NCI-H82 treated with DMSO at 0.1 percent for 48 hours (cell line): ENCODE results near the gene OR52M1.

Experiments
- DNase-seq: peaks from one replicate; lab custom pipeline; 2025; ENCODE audit not compliant: unreplicated experiment; lab: John Stamatoyannopoulos, UW

OR52M1 gene

GRCh38 chr11:4565371-4565770 is 20.4 kb downstream of the OR52M1 start:
- no peak for DNase-seq

DNA sequence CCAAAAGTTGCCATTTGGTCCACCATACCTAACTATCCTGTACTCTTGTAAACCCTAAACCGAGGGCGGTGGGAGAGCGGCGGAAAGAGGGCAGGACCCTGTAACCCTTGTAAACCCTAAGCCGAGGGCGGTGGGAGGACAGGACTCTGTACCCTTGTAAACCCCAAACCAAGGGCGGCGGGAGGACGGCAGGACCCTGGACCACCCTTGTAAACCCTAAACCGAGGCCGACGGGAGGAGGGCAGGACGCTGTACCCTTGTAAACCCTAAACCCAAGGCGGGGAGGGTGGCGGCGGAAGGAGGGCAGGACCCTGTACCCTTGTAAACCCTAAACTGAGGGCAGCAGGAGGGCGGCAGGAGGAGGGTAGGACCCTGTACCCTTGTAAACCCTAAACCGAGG is 24.1 kb downstream of the OR52M1 start:
- no peak for DNase-seq

DNA sequence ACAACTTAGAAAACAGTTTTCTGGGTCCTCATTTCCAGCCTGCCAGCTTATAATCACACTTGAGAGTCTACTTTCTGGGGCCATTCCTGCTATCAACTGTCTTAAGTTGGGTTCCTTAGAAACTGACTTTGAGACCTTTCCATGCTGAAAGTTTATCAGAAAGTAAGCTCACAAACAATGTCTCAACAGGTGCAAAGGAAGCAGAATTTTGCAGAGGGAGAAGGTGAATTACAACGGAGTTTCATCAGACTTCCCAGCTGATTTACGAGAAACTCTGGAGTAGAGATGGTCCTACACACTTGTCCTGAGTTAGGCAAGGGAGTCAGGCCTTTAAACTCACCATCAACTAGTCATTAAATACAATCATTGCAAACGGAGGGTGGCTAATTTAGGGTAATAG is 31.9 kb downstream of the OR52M1 start:
- no peak for DNase-seq

- DNase-seq: no peak
These were observed 32.8 kb downstream of the OR52M1 start for GRCh38 chr11:4577761-4578160.

- DNase-seq: no peak
These were observed 33.6 kb downstream of the OR52M1 start for GRCh38 chr11:4578624-4579023.

DNA sequence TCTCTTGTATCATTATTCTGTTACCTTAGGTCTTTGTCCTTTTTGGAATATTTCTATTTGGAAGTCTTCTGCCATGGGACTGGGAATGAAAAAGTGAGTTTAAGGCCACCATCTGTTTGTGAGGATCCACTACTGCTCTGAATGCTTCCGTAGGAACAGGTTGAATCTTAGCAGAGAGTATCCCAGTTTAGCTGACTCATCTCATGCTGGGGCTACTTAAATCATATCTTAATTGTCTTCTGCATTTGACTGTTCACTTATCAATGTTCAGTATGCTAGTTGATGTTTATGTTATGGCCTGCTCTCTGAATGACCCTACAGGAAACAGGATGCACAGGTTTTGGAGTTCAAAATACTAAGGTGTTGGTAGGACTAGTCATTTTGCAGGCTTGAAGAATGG is 35.1 kb downstream of the OR52M1 start:
- no peak for DNase-seq

DNA sequence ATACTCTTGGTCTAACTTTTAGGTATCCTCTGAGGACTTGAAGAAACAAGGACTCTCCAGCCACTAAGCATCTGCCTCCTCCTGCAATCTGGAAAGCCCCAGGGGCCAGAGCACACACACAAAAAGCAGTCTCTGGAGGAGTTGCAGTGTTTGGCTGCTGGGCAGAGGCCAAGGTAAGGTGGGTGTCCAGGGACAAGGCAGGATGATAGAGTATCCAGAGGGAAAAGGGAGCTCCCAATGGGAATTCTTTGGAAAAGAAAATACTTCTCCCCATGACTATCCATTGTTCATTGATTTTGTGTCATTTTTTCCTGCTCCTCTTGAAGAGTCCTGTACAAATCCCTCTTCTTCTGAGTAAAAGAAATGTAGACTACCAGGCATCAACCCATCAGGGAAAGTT is 36.5 kb downstream of the OR52M1 start, which contains the start of gene OR52I2:
Gene OR52I2, plus strand, starts transcription at position 301 of the 400 bp plus-strand sequence.
- no peak for DNase-seq

DNA sequence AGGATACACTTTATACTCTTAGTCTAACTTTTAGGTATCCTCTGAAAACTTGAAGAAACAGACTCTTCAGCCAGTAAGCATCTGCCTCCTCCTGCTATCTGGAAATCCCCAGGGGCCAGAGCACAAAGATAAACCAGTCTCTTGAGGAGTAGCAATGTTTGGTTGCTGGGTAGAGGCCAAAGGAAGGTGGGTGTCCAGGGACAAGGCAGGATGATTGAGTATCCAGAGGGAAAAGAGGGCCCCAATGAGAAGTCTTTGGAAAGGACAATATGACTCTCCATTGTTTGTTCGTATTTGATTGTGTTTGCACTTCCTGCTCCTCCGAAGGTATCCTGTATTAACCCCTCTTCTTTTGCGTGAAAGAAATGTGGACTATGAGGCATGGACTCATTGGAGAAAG is 44.0 kb downstream of the OR52M1 start:
- DNase-seq: no peak

GRCh38 chr11:4593739-4594138 is 48.7 kb downstream of the OR52M1 start, which contains the start of gene OR52I1:
OR52I1 (plus strand) TSS chr11:4594039; CDS start chr11:4594039, 0 bp downstream.
- no peak for DNase-seq
